GM13977 (cell line): ENCODE measurements around the gene ZNF641.

ENCODE experiments used
- DNase-seq: peaks from one replicate; pipeline ENCODE4 v3.0.0; 2012; ENCODE audit warnings: low spot score
- in situ Hi-C: fragments of 300-500 bp; cut with MboI; formaldehyde crosslinking; loops from one replicate; pipeline ENCODE4 v1.12.0; 2022; ENCODE audit warnings: low sequenced_read_pairs, low pct_unique_long_range_greater_than_20kb, mixed read lengths, inconsistent platforms; ENCODE audit not compliant: unreplicated experiment
- TF ChIP-seq, protein P1 (sequence below): IDR thresholded peaks from 2 replicates; pipeline ENCODE4 v1.5.1; 2012; ENCODE audit warnings: mild to moderate bottlenecking, control low read depth; ENCODE audit not compliant: insufficient read depth; ENCODE audit errors: extremely low read depth, missing control alignments

The ZNF641 gene

DNA sequence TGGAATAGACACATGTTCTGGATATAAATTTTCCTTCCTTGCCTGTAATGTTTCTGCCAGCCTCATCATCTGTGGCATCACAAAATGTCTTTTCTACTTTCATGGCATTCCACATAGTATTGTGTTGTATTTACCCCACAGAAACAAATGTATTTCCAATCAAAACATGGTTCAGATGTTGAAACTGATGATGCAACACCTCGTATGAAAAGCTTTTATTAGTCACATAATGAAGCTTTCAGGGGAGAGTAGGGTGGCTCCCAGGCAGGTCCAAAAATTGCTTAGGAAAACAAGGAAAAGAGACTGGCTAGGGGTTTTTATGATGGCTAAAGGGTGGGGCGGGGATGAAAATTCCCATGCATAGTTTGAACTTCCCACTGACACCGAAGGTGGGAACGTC lies 29.1 kb upstream of the ZNF641 start:
- in situ Hi-C loops: no loop called here
- DNase-seq: no peak
- TF ChIP-seq, protein P1, sequence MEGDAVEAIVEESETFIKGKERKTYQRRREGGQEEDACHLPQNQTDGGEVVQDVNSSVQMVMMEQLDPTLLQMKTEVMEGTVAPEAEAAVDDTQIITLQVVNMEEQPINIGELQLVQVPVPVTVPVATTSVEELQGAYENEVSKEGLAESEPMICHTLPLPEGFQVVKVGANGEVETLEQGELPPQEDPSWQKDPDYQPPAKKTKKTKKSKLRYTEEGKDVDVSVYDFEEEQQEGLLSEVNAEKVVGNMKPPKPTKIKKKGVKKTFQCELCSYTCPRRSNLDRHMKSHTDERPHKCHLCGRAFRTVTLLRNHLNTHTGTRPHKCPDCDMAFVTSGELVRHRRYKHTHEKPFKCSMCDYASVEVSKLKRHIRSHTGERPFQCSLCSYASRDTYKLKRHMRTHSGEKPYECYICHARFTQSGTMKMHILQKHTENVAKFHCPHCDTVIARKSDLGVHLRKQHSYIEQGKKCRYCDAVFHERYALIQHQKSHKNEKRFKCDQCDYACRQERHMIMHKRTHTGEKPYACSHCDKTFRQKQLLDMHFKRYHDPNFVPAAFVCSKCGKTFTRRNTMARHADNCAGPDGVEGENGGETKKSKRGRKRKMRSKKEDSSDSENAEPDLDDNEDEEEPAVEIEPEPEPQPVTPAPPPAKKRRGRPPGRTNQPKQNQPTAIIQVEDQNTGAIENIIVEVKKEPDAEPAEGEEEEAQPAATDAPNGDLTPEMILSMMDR: no peak

DNA sequence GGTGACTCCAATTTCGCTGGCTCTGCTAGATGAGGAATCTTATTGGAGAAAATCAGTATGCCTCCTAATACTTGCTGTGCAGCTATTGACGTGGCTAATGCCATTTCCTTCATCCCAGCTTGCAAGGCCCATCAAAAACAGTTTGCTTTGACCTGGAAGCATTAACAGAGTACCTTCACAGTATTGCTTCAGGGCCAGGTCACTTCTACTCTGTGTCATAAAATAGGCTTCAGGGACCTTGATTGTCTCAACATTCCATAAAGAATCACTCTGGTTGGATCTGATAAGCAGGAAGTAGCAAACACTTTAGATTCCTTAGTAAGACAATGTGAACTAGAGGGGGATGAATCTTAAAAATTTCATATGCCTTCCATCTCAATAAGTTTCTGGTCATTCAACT lies 26.9 kb upstream of the ZNF641 start:
- TF ChIP-seq, protein P1: no peak
- in situ Hi-C loops: no loop called here
- no peak for DNase-seq

DNA sequence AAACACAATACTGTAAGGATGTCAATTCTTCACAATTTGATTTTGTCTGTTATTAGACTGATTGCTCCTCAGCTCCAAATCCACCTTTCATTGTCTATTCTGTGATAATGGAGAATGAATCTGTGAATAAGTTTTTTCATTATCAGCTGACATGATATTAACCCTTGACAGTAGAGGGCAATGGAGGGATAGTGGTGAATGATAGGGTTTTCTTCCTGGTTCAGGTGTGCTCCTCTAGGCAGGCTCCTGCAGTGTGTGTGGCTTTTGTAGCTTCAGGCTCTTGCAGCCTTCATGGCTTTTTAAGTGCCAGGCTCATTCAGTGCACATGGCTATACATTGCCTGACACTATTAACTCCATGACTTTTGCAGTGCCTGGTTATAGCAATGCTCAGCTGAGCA lies 23.4 kb upstream of the ZNF641 start:
- TF ChIP-seq, protein P1: peak; percentile 12
- in situ Hi-C loops: no loop called here
- DNase-seq: no peak

DNA sequence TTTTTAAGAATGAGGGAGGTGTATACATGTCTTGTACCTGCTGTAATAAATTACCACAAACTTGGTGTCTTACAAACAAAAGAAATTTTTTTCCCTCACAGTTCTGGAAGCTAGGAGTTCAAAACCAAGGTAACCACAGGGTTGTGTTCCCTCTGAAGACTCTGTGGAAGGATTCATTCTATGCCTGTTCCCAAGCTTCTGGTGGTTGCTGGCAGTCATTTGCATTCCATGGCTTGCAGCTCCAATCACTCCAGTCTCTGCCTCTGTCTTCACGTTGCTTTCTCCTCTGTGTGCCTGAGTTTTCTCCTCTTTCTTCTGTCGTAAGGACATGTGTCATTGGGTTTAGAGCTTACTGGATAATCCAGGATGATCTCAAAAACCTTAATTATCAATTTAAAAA lies 15.4 kb upstream of the ZNF641 start:
- TF ChIP-seq, protein P1: no peak
- DNase-seq: no peak
- in situ Hi-C loops: no loop called here

DNA sequence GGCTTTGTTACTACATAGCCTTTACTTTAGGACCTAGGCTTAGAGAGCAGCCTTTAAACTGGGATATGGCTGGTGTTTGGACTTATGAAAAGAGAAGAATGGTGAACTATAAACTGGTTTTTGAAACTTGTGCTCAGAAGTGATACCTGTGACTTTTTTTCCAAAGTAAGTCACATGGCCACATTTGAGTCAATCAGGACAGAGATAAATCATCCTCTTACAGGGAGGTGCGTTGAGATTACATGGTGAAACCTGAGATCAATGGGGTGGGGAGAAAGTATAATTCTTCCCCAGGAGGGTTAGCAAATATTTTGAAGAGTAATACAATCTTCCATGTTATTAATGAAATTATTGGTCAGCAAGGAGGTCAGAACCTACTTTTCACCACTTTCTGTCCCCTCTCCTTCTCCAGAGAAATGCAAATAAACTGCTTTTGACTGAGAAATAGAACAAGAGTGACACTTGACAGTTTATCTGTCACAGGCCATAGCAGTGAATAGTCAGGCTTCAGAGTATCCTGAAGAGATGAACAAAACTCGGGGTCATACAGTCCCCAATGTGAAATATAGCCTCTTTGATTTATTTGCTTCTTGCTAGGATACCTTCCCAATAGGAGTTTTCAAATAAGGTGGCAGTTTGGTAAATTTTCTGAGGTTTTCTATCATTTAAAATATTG lies 11.1 kb upstream of the ZNF641 start:
- DNase-seq: no peak
- TF ChIP-seq, protein P1: no peak
- in situ Hi-C loops: no loop called here

DNA sequence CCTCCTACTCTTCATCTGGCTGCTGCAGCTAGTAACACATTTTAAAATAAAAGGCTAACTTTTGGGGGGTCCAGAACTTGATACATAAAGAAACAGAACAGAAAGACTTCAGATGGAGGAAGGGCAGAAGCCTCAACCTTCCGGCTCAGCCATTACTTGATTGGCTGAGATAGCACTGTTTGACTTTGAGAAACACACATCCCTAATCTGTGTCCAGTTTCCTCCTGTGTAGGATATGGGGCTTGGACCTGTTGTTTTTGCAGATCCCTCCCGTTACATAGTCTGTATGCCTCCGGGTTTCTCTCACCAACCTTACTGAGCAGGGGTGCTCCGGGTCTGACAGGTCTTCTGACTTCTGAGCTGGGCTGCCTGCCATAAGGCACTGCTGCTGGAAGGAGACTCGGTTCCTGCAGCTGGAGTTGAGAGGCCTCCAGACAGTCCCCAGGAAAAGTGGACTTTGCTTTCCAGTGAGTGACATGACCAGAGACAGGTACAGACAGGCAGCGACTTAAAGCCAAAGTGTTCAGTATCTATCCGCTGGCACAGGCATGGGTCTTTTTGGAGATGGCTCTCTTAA lies 8.3 kb upstream of the ZNF641 start:
- TF ChIP-seq, protein P1: no peak
- in situ Hi-C loops: no loop called here
- no peak for DNase-seq
